ENCODE data around the gene CRYGA.
"Not testable (repeated sequence)": the region's sequence is repeated elsewhere in the genome, so short reads cannot be mapped to it uniquely, and the experiment has no call there.

The CRYGA gene

GRCh38 chr2:208124013-208124715 lies 39.2 kb downstream of the CRYGA start, which contains the start of gene CRYGD:
TSS of gene CRYGD (minus strand) at chr2:208124524. CDS start at chr2:208124473, 51 bp downstream.
- not testable (repeated sequence) for DNase-seq

- no peak for DNase-seq
These were observed 41.1 kb downstream of the CRYGA start for GRCh38 chr2:208122248-208122647.

GRCh38 chr2:208118918-208119317 lies 44.5 kb downstream of the CRYGA start:
- DNase-seq: no peak

GRCh38 chr2:208117390-208117789 lies 46.0 kb downstream of the CRYGA start:
- DNase-seq: not testable (repeated sequence)

GRCh38 chr2:208112969-208113368 lies 50.4 kb downstream of the CRYGA start:
- DNase-seq: peak; percentile 58

- not testable (repeated sequence) for DNase-seq
These were observed 51.1 kb downstream of the CRYGA start for GRCh38 chr2:208112273-208112745.

All from NCI-H1436 treated with DMSO at 0.1 percent for 48 hours (cell line).